Glomerular visceral epithelial cell (primary cell): ENCODE data around the gene GTF2H2C_2.
"Not testable (repeated sequence)": the region's sequence is repeated elsewhere in the genome, so short reads cannot be mapped to it uniquely, and the experiment has no call there.

Source experiments
- DNase-seq: peaks from one replicate; pipeline ENCODE4 v3.0.0-alpha.2; 2016; ENCODE audit errors: extremely low spot score

GTF2H2C_2 gene

GRCh38 chr5:70415117-70415516 lies at the start of gene GTF2H2C_2:
TSS of gene GTF2H2C_2 (plus strand) at chr5:70415368.
- DNase-seq, result not testable (repeated sequence)

DNA sequence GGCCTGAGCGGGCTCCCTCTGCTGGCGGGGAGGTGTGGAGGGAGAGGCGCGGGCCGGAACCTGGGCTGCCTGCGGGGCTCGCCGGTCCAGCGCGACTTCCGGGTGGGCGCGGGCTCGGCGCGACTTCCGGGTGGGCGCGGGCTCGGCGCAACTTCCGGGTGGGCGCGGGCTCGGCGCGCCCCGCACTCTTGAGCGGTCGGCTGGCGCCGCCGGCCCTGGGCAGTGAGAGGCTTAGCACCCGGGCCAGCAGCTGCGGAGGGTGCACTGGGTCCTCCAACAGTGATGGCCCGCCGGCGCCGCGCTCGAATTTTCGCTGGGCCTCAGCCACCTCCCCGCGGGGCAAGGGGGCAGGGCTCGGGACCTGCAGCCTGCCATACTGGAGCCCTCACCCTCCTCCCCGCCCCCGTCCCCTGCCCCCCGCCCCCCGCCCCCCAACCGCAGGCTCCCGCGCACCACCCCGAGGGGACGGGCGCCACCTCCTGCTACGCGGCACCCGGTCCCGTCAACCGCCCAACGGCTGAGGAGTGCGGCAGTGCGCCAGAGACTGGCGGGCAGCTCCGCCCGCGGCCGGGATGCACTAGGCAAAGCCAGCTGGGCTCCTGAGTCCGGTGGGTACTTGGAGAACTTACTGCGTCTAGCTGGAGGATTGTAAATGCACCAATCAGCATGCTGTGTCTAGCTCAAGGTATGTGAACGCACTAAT lies 14.0 kb upstream of the GTF2H2C_2 start:
- DNase-seq, result not testable (repeated sequence)

- not testable (repeated sequence) for DNase-seq
Measured at GRCh38 chr5:70421322-70421721, 6.2 kb downstream of the GTF2H2C_2 start.

GRCh38 chr5:70423215-70423614 lies 8.0 kb downstream of the GTF2H2C_2 start:
- DNase-seq, result not testable (repeated sequence)

GRCh38 chr5:70438518-70438917 lies 23.4 kb downstream of the GTF2H2C_2 start:
- not testable (repeated sequence) for DNase-seq

DNA sequence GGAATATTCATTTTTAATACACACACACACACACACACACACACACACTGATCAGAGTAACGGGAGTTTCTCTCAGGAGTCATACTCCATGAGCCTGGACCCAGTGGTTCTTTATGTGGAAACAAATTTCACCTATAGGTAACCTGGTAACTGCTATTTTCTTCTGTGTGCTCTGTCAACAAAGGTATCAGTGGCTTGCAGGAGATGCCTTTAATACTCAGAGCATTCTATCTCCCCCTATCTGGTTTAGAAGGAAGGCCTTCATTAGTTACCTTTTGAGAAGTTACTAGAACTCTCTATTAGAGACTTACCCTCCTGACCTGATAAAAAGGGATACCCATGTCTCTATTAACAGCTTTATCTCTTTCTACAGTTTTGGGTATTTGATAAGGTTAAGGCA lies 34.4 kb downstream of the GTF2H2C_2 start:
- DNase-seq, result not testable (repeated sequence)

DNA sequence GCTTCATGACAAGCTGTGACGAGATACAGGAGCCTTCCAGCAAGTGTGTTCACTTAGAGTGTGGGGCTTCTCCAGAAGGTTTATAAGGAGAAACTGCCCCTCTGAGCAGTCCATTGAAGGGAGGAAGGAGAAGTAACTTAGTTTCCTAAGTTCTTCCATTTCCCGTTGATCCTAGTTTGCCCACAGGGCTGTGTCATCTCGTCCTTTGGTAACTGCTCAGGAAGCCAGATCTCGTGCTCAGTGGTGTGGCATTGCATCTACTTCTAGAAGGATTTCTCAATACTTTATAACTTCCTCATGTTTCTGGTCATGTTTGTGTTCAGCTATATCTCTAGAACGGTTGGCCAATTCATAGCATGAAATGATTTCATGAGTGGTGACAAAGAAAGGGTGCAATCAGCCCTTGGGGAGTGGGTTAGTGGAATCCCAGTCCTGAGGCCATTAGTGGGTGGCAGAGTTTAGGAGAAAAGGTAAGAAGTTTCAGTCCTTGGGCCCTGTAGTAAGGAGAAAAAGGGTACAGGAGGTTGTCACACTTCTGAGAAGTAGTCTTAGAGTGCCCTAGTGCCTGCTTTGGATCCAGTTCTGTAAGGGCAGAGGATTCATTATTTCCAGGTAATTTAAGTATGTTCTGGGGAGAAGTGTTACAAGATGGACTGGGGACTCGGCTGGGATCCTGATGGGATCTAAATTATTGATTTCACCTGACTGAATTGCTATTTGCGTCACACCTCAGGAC lies 36.2 kb downstream of the GTF2H2C_2 start:
- DNase-seq, result not testable (repeated sequence)

DNA sequence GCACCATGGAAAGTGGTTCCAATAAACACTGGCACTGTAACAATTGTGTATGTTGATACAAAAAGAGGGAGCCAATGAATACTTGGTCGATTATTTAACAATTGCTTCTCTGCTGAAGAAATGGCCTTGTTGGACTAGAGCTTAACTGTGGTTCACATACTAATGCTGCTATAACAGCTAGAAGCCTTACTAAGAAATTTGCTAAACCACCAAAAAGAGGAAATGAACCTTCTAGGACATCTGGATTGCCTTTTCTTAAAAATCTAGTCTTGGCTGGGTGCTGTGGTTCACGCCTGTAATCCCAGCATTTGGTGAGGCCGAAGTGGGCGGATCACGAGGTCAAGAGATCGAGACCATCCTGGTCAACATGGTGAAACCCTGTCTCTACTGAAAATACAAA lies 41.9 kb downstream of the GTF2H2C_2 start:
- not testable (repeated sequence) for DNase-seq

DNA sequence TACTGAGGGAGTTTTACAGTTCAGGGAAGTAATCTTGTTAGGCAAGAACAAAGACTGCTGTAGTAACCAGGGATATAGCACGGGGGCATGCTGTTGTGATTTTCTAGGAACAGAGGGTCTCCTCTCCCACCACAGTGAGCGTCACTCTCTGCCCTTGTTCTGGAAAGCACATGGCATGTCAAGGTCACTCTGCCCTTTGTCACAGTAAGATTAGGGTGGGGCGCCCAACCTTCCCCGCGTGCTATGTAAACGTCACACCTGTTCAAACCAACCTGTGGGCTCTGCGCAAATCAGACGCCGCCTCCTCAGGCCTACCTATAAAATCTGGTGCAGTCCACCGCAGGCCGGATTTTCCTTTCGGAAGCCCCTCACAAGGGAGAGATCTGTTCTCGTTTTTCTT lies 44.0 kb downstream of the GTF2H2C_2 start:
- DNase-seq, result peak; percentile 0

GRCh38 chr5:70461984-70462383 lies 46.8 kb downstream of the GTF2H2C_2 start:
- DNase-seq, result not testable (repeated sequence)

DNA sequence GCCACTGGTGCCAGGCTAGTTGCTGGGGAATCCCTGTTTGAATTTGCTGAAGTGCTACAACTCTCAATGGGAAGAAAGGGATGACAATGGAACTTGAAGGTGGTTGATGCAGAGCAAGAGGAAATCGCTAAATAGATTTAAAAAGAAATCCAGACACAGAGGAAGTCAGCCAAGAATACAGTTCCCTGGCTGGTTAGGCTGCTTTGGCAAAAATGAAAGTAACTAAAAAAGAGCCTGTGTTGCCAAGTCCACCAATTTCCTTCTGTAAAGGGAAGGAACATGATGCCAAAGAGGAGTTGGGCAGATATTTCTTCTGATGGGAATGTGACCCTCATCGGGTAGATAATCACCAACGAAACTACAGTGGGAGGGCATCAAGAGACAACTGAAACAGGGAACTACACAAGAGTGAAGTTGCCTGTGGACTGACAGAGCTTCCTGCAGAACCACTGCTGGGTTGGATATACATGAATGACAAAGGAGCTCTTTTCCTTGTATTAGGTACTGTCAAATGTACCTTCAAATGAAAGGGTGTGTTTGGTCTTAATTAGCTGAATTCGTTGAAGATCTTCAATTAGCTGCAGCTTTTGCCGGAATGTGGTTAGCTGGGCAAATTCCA lies 49.0 kb downstream of the GTF2H2C_2 start:
- not testable (repeated sequence) for DNase-seq

DNA sequence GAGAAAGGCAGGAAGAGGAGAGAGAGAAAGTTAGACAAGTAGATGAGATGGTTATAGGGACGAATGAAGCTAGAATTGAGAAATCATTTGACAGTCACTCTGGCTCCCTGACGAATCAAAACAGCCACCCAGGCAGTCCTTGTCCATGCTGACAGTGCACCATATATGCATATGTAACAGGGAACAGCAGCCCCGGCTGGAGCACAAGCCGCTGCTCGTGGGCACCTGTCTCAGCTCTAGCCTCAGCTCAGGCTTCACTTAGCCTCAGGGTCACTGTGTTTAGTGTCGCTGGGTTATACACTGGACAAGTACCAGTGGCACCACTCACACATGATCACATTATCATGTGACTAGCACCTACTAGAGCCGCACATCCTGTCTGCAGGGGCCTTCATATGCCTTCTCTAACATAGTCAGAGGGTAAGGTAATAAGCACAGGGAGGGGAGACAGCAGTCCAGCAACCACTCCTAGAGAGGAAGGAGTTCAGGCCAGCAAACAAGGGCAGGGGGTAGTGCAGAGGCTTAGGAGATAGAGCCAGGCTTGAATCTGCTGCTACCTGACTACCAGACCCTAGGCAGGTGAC lies 54.9 kb downstream of the GTF2H2C_2 start:
- not testable (repeated sequence) for DNase-seq
